Neural progenitor cell (in vitro differentiated cells): ENCODE results near the gene BTRC. TPM values are rescaled to one million over a fixed set of nuclear protein-coding genes. Genes with fewer than 3 reads are reported as not detected.
"Not testable (repeated sequence)": the region's sequence is repeated elsewhere in the genome, so short reads cannot be mapped to it uniquely, and the experiment has no call there.

Experiments used
- DNase-seq: peaks from one replicate; pipeline ENCODE4 v3.0.0-alpha.2; 2016; ENCODE audit warnings: low spot score
- H2AFZ ChIP-seq: fragments of 200-600 bp; sonication (generic); replicated peaks from 2 replicates; pipeline ENCODE4 v1.6.1; 2016; ENCODE audit warnings: antibody characterized with exemption
- H3F3A ChIP-seq: fragments of 200-600 bp; sonication (generic); 2 replicates; pipeline ENCODE4 v1.6.1; 2016; ENCODE audit warnings: antibody characterized with exemption, low read depth
- H3K27ac ChIP-seq: fragments of 200-600 bp; sonication (generic); 2 replicates; pipeline ENCODE4 v1.5.1; 2016; ENCODE audit warnings: mild to moderate bottlenecking
- H3K27me3 ChIP-seq: fragments of 200-600 bp; sonication (generic); 2 replicates; pipeline ENCODE4 v1.6.1; 2016; ENCODE audit warnings: mild to moderate bottlenecking, moderate library complexity
- H3K36me3 ChIP-seq: fragments of 200-600 bp; sonication (generic); 2 replicates; pipeline ENCODE4 v1.5.1; 2016
- H3K4me1 ChIP-seq: fragments of 200-600 bp; sonication (generic); 2 replicates; pipeline ENCODE4 v1.6.1; 2016; ENCODE audit warnings: mixed run types
- H3K4me2 ChIP-seq: fragments of 200-600 bp; sonication (generic); 2 replicates; pipeline ENCODE4 v1.6.1; 2016
- H3K4me3 ChIP-seq: fragments of 200-600 bp; sonication (generic); 2 replicates; pipeline ENCODE4 v1.5.1; 2016
- H3K79me2 ChIP-seq: fragments of 200-600 bp; sonication (generic); 2 replicates; pipeline ENCODE4 v1.6.1; 2016; ENCODE audit warnings: low read depth
- H3K9ac ChIP-seq: fragments of 200-600 bp; sonication (generic); 2 replicates; pipeline ENCODE4 v1.6.1; 2016
- H3K9me3 ChIP-seq: fragments of 200-600 bp; sonication (generic); 2 replicates; pipeline ENCODE4 v1.5.1; 2016; ENCODE audit warnings: low read depth
- H4K20me1 ChIP-seq: fragments of 200-600 bp; sonication (generic); 2 replicates; pipeline ENCODE4 v1.6.1; 2016; ENCODE audit warnings: low read depth
- H3K27ac Mint-ChIP-seq: 3 replicates; pipeline ENCODE4 v1.8.0; 2021; ENCODE audit warnings: mixed read lengths
- H3K27me3 Mint-ChIP-seq: 2 replicates; pipeline ENCODE4 v1.8.0; 2022; ENCODE audit warnings: low read depth, mild to moderate bottlenecking, inconsistent platforms, moderate library complexity, mixed read lengths; ENCODE audit not compliant: insufficient read depth
- H3K36me3 Mint-ChIP-seq: 3 replicates; pipeline ENCODE4 v1.8.0; 2021; ENCODE audit warnings: mixed read lengths
- H3K4me1 Mint-ChIP-seq: 3 replicates; pipeline ENCODE4 v1.8.0; 2021; ENCODE audit warnings: mixed read lengths
- H3K4me3 Mint-ChIP-seq: 3 replicates; pipeline ENCODE4 v1.8.0; 2021; ENCODE audit warnings: mild to moderate bottlenecking, moderate library complexity, mixed read lengths
- H3K9me3 Mint-ChIP-seq: 3 replicates; pipeline ENCODE4 v1.8.0; 2020; ENCODE audit warnings: mixed read lengths
- CTCF ChIP-seq: fragments of 200-600 bp; sonication (generic); IDR thresholded peaks from 2 replicates; pipeline ENCODE4 v1.5.1; 2017; ENCODE audit warnings: antibody characterized with exemption, mild to moderate bottlenecking
- EZH2 ChIP-seq: fragments of 200-600 bp; sonication (generic); IDR thresholded peaks from 2 replicates; pipeline ENCODE4 v1.6.1; 2017; ENCODE audit warnings: antibody characterized with exemption, mild to moderate bottlenecking, moderate library complexity
- EZH2phosphoT487 ChIP-seq: fragments of 200-600 bp; sonication (generic); IDR thresholded peaks from 2 replicates; pipeline ENCODE4 v1.6.1; 2017; ENCODE audit warnings: antibody characterized with exemption
- total RNA-seq: library from RNA; depleted of rRNA; stranded (reverse); fragments of >200 nt; gene quantifications from 2 replicates; pipeline ENCODE4 v1.2.3, GENCODE V29; 2015; ENCODE audit warnings: low replicate concordance

The BTRC gene
- total RNA-seq, 1 donor from 2014 or later: 25.4 TPM

GRCh38 chr10:101587725-101588653 is 234.0 kb downstream of the BTRC start, which contains the start of the genes DPCD and POLL:
Gene DPCD (plus strand): TSS chr10:101588321. CDS start chr10:101588337, 16 bp downstream.
Gene POLL (minus strand): TSS chr10:101588257. CDS start chr10:101587360, 897 bp downstream.
- Histone ChIP-seq H3K4me2 (peak within 1 kb of the TSS; percentile 95), H2AFZ (peak within 1 kb of the TSS; percentile 93), H3K27me3 (peaks cover 7% of the 10 kb centered on the region), H3K4me3 (peak within 1 kb of the TSS; percentile 94), H3F3A (peaks cover 4% of the 10 kb centered on the region), H4K20me1 (peaks cover 6% of the 10 kb centered on the region), H3K4me1 (peaks cover 14% of the 10 kb centered on the region), H3K79me2 (peaks cover 21% of the 10 kb centered on the region), H3K27ac (no peak within 1 kb of the TSS), H3K9me3 (no peaks in the 10 kb centered on the region), H3K36me3 (no peaks in the 10 kb centered on the region), H3K9ac (peak within 1 kb of the TSS; percentile 69)
- Mint-ChIP-seq H3K4me1 (peaks cover 25% of the 10 kb centered on the region), H3K27me3 (no peaks in the 10 kb centered on the region), H3K36me3 (peaks cover 13% of the 10 kb centered on the region), H3K9me3 (no peaks in the 10 kb centered on the region), H3K27ac (peak within 1 kb of the TSS; percentile 54), H3K4me3 (peak within 1 kb of the TSS; percentile 95)
- DNase-seq: peak; percentile 98
- TF ChIP-seq EZH2 (no peak), CTCF (no peak)

GRCh38 chr10:101588879-101589278 is 234.9 kb downstream of the BTRC start:
- Histone ChIP-seq H3K4me2 (peak overlapping the region; percentile 95), H3F3A (peaks cover 3% of the 10 kb centered on the region), H3K9me3 (no peaks in the 10 kb centered on the region), H3K79me2 (peaks cover 21% of the 10 kb centered on the region), H3K4me3 (peak overlapping the region; percentile 94), H3K9ac (no peak overlapping the region), H3K27me3 (peaks cover 16% of the 10 kb centered on the region), H3K27ac (no peak overlapping the region), H2AFZ (no peak overlapping the region), H3K4me1 (peaks cover 14% of the 10 kb centered on the region), H4K20me1 (peaks cover 4% of the 10 kb centered on the region), H3K36me3 (no peaks in the 10 kb centered on the region)
- H3K9me3 Mint-ChIP-seq: no peaks in the 10 kb centered on the region
- no peak overlapping the region for H3K27ac Mint-ChIP-seq
- no peak for TF ChIP-seq EZH2phosphoT487
- H3K4me1 Mint-ChIP-seq: peaks cover 25% of the 10 kb centered on the region
- H3K27me3 Mint-ChIP-seq: peaks cover 2% of the 10 kb centered on the region
- no peak for DNase-seq
- H3K36me3 Mint-ChIP-seq: peaks cover 13% of the 10 kb centered on the region
- peak overlapping the region; percentile 95 for H3K4me3 Mint-ChIP-seq

- H3K9me3 ChIP-seq, H3K36me3 ChIP-seq, H2AFZ ChIP-seq, H3K27ac Mint-ChIP-seq, H3K36me3 Mint-ChIP-seq, DNase-seq, H3K4me2 ChIP-seq, H3K9me3 Mint-ChIP-seq, H3K4me3 Mint-ChIP-seq, H3K9ac ChIP-seq, H3K27ac ChIP-seq, H3K79me2 ChIP-seq, H3K4me3 ChIP-seq: not testable (repeated sequence)
- Histone ChIP-seq H3K27me3 (peaks cover 60% of the 10 kb centered on the region), H3K4me1 (peaks cover 19% of the 10 kb centered on the region), H3F3A (peaks cover 23% of the 10 kb centered on the region), H4K20me1 (peaks cover 45% of the 10 kb centered on the region)
- Mint-ChIP-seq H3K27me3 (peaks cover 16% of the 10 kb centered on the region), H3K4me1 (peaks cover 43% of the 10 kb centered on the region)
Measured at GRCh38 chr10:101593331-101593730, 239.4 kb downstream of the BTRC start.

GRCh38 chr10:101595591-101596433 is 241.8 kb downstream of the BTRC start:
- Histone ChIP-seq H3K9ac (no peak overlapping the region), H4K20me1 (peaks cover 46% of the 10 kb centered on the region), H3K36me3 (no peaks in the 10 kb centered on the region), H3F3A (peaks cover 23% of the 10 kb centered on the region), H3K27ac (no peak overlapping the region), H3K4me3 (no peak overlapping the region), H2AFZ (no peak overlapping the region), H3K4me1 (peaks cover 12% of the 10 kb centered on the region), H3K79me2 (no peaks in the 10 kb centered on the region), H3K27me3 (peaks cover 78% of the 10 kb centered on the region), H3K4me2 (no peak overlapping the region), H3K9me3 (no peaks in the 10 kb centered on the region)
- no peaks in the 10 kb centered on the region for H3K9me3 Mint-ChIP-seq
- no peak for TF ChIP-seq EZH2
- TF ChIP-seq CTCF: no peak
- TF ChIP-seq EZH2phosphoT487: no peak
- peaks cover 44% of the 10 kb centered on the region for H3K4me1 Mint-ChIP-seq
- no peak overlapping the region for H3K27ac Mint-ChIP-seq
- no peak overlapping the region for H3K4me3 Mint-ChIP-seq
- DNase-seq: no peak
- peaks cover 10% of the 10 kb centered on the region for H3K36me3 Mint-ChIP-seq
- H3K27me3 Mint-ChIP-seq: peaks cover 21% of the 10 kb centered on the region
